NCI-H1417 treated with DMSO at 0.1 percent for 48 hours (cell line): Measurements from ENCODE around the gene KMT2B.
"Not testable (repeated sequence)": the region's sequence is repeated elsewhere in the genome, so short reads cannot be mapped to it uniquely, and the experiment has no call there.

Experiments used
- DNase-seq: peaks from one replicate; lab custom pipeline; 2025; lab: John Stamatoyannopoulos, UW

The KMT2B gene

DNA sequence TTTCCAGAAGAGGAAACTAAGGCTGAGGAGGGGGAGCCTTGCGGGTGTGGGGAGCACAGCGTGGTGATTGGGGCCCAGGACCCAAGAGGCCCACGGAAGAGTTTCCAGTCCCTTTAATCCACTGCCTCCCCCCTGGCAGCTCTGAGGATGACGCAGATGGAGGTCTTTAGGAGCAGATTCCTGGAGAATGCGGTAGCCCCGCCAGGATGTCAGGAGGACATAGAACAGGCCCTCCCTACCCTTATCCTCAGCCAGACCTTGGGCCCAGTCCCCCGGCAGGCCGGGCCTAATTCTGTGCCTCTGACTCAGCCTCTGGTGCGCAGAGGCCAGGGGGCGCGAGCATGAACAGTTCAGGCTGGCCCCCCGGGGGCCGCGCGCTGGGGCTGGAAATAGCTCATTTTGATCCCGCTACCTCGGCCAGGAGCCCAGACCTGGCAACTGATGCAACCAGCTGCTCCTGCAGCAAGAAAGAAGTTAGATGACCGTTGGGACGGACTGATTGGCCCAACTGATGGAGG lies 39.5 kb downstream of the KMT2B start:
- no peak for DNase-seq

- DNase-seq, result peak; percentile 97
Observed at GRCh38 chr19:35757749-35758608, 40.2 kb downstream of the KMT2B start, which contains the start of gene PROSER3. PROSER3 (plus strand) TSS chr19:35758176; CDS start chr19:35758216, 40 bp downstream.

- DNase-seq, result no peak
Observed at GRCh38 chr19:35759697-35760096, 41.9 kb downstream of the KMT2B start.

GRCh38 chr19:35760711-35761349 lies 43.0 kb downstream of the KMT2B start:
- DNase-seq, result no peak

- DNase-seq, result no peak
Observed at GRCh38 chr19:35764432-35765315, 46.9 kb downstream of the KMT2B start.

DNA sequence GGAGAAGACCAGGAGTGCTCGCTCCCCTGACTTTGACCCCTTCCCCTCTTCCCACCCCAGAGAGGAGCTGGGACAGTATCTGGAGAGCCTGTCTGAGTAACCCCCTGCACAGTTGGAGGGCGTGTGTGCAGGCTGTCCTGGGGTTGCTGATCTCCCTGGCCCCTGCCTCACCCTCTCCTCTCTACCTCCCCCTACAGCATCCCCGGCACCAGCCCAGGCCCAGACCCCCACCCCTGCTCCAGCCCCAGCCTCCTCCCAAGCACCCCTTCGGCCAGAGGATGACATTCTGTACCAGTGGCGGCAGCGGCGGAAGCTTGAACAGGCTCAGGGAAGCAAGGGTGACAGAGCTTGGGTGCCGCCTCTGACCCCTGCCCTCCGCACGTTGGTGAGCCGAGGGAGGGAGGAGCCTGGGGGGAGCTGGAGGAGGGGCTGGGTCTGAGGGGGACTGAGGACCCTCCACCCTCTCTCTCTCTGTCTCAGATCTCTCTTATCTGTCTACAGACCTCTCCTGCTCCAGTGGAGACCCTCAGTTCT lies 48.8 kb downstream of the KMT2B start:
- DNase-seq, result no peak

- DNase-seq, result no peak
Observed at GRCh38 chr19:35767288-35768081, 49.7 kb downstream of the KMT2B start.

- no peak for DNase-seq
Observed at GRCh38 chr19:35768082-35768421, 50.2 kb downstream of the KMT2B start.

GRCh38 chr19:35772362-35772761 lies 54.6 kb downstream of the KMT2B start:
- DNase-seq, result not testable (repeated sequence)

DNA sequence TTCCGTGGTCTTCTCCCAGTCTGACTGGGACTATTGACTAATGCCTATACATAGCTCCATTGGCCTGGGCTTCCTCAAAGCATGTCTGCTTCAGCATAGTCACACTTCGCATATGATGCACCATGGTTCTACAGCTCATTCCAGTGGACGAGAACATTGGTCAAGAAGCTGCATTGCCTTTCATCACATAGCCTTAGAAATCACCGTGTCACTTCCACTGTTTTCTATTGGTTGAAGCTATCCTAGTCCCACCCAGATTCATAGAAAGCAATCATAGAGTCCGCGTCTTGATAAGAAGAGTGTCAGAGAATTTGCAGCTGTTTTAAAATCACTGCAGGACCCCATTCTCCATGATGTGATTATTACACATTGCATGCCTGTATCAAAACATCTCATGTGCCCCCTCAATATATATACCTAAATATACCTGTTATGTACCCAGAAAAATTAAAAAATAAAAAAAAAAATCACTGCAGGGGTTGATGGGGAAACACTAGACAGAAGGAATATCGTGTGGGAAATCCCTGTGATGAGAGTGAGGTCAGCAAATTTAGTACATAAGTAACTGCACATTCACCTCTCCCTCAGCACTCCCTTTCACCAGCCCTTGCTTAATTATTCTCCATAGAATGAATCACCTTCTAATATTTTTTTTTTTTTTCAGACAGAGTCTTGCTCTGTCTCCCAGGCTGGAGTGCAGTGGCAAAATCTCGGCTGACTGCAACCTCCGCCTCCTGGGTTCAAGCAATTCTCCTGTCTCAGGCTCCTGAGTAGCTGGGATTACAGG lies 55.4 kb downstream of the KMT2B start:
- DNase-seq, result no peak

- DNase-seq, result no peak
Observed at GRCh38 chr19:35774274-35775045, 56.7 kb downstream of the KMT2B start.

- no peak for DNase-seq
Observed at GRCh38 chr19:35775046-35775297, 57.2 kb downstream of the KMT2B start.

- peak; percentile 80 for DNase-seq
Observed at GRCh38 chr19:35775298-35776101, 57.7 kb downstream of the KMT2B start, which contains the start of gene ARHGAP33. ARHGAP33 (plus strand) TSS chr19:35775564; CDS start chr19:35775659, 95 bp downstream.

GRCh38 chr19:35776102-35776788 lies 58.4 kb downstream of the KMT2B start:
- DNase-seq, result no peak

- DNase-seq, result no peak
Observed at GRCh38 chr19:35777086-35777841, 59.5 kb downstream of the KMT2B start.

DNA sequence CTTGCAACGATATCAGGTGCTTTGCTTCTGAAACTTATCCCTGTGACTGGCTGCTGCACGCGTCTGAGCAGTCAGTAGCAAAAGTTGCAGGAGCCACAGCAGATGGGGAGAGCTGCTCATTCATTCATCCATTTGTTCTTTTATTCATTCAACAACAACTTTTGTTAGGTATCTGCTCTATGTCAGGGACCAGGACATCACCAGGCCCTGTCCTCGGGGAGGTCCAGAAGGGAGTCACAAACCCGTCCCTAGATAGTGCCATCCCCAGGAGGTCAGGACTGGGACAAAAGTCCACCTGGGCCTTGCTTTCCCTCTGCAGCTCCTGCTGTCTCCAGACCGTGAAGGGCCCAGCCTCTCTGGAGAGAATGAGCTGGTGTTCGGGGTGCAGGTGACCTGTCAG lies 60.2 kb downstream of the KMT2B start:
- no peak for DNase-seq

- DNase-seq, result no peak
Observed at GRCh38 chr19:35779033-35779432, 61.2 kb downstream of the KMT2B start.
